GM23338 (cell line): ENCODE data around the gene GRM2. TPM values are rescaled to one million over a fixed set of nuclear protein-coding genes. Genes with fewer than 3 reads are reported as not detected.

Experiments
- ATAC-seq: fragments of 200-7000 bp; cut with Tn5 transposase; 3 replicates; pipeline ENCODE4 v1.9.1; 2020
- DNase-seq: peaks from one replicate; pipeline ENCODE4 v3.0.0-alpha.2; 2015; ENCODE audit warnings: low spot score
- H2AFZ ChIP-seq: fragments of 200-600 bp; sonication (generic); 2 replicates; pipeline ENCODE4 v1.8.0; 2016; ENCODE audit warnings: antibody characterized with exemption, mild to moderate bottlenecking, moderate library complexity
- H3F3A ChIP-seq: fragments of 200-600 bp; sonication (generic); replicated peaks from 2 replicates; pipeline ENCODE4 v1.8.0; 2017; ENCODE audit warnings: antibody characterized with exemption, mixed run types, low read depth
- H3K27ac ChIP-seq: fragments of 200-600 bp; sonication (generic); 2 replicates; pipeline ENCODE4 v1.6.1; 2016; ENCODE audit warnings: low read depth
- H3K27me3 ChIP-seq: fragments of 200-600 bp; sonication (generic); 2 replicates; pipeline ENCODE4 v1.8.0; 2016; ENCODE audit warnings: mild to moderate bottlenecking, mixed run types, moderate library complexity; ENCODE audit not compliant: insufficient read depth
- H3K36me3 ChIP-seq: fragments of 200-600 bp; sonication (generic); 2 replicates; pipeline ENCODE4 v1.8.0; 2016; ENCODE audit warnings: mild to moderate bottlenecking; ENCODE audit not compliant: insufficient read depth
- H3K4me1 ChIP-seq: fragments of 200-600 bp; sonication (generic); 2 replicates; pipeline ENCODE4 v1.8.0; 2016; ENCODE audit warnings: mild to moderate bottlenecking, moderate library complexity; ENCODE audit not compliant: insufficient read depth
- H3K4me2 ChIP-seq: fragments of 200-600 bp; sonication (generic); 2 replicates; pipeline ENCODE4 v1.7.1; 2017; ENCODE audit warnings: mixed run types
- H3K4me3 ChIP-seq: fragments of 200-600 bp; sonication (generic); 2 replicates; pipeline ENCODE4 v1.6.1; 2016; ENCODE audit warnings: mixed run types
- H3K79me2 ChIP-seq: fragments of 200-600 bp; sonication (generic); replicated peaks from 2 replicates; pipeline ENCODE4 v1.8.0; 2017; ENCODE audit warnings: mild to moderate bottlenecking; ENCODE audit not compliant: insufficient read depth
- H3K9me2 ChIP-seq: fragments of 200-600 bp; sonication (generic); 2 replicates; pipeline ENCODE4 v1.8.0; 2017; ENCODE audit not compliant: insufficient read depth
- H4K20me1 ChIP-seq: fragments of 200-600 bp; sonication (generic); replicated peaks from 2 replicates; pipeline ENCODE4 v1.8.0; 2017; ENCODE audit warnings: mild to moderate bottlenecking; ENCODE audit not compliant: insufficient read depth
- H3K27ac Mint-ChIP-seq: 2 replicates; pipeline ENCODE4 v1.8.0; 2020; ENCODE audit warnings: inconsistent platforms, mild to moderate bottlenecking, moderate library complexity, mixed read lengths
- H3K27me3 Mint-ChIP-seq: 3 replicates; pipeline ENCODE4 v1.8.0; 2022; ENCODE audit warnings: low read depth, mild to moderate bottlenecking, moderate library complexity, mixed read lengths, inconsistent platforms; ENCODE audit not compliant: insufficient read depth, poor library complexity
- H3K36me3 Mint-ChIP-seq: 3 replicates; pipeline ENCODE4 v1.8.0; 2021; ENCODE audit warnings: low read depth, mild to moderate bottlenecking, inconsistent platforms, moderate library complexity, mixed read lengths
- H3K4me1 Mint-ChIP-seq: 3 replicates; pipeline ENCODE4 v1.8.0; 2020; ENCODE audit warnings: mild to moderate bottlenecking, inconsistent platforms, mixed read lengths
- H3K4me3 Mint-ChIP-seq: 3 replicates; pipeline ENCODE4 v1.8.0; 2021; ENCODE audit warnings: moderate library complexity, mild to moderate bottlenecking, inconsistent platforms, mixed read lengths
- H3K9me3 Mint-ChIP-seq: 3 replicates; pipeline ENCODE4 v1.8.0; 2020; ENCODE audit warnings: moderate library complexity, mild to moderate bottlenecking, inconsistent platforms, mixed read lengths
- CREB1 ChIP-seq: fragments of 250-450 bp; sonication (Bioruptor Pico); IDR thresholded peaks from 2 replicates; pipeline ENCODE4 v1.5.0; 2020; ENCODE audit warnings: low read depth, mild to moderate bottlenecking, moderate library complexity
- EZH2phosphoT487 ChIP-seq: fragments of 200-600 bp; sonication (generic); IDR thresholded peaks from one replicate; pipeline ENCODE4 v1.8.1; 2018; ENCODE audit warnings: antibody characterized with exemption; ENCODE audit not compliant: unreplicated experiment
- POLR2AphosphoS5 ChIP-seq: IDR thresholded peaks from 2 replicates; pipeline ENCODE4 v1.6.1; 2016; ENCODE audit warnings: antibody characterized with exemption, low read depth
- ZNF331 ChIP-seq: fragments of 250-450 bp; sonication (Bioruptor Pico); IDR thresholded peaks from 2 replicates; pipeline ENCODE4 v1.5.0; 2020; ENCODE audit warnings: low read depth, mild to moderate bottlenecking, moderate library complexity
- ZNF462 ChIP-seq: fragments of 250-450 bp; sonication (Bioruptor Pico); IDR thresholded peaks from 2 replicates; pipeline ENCODE4 v1.5.0; 2020; ENCODE audit warnings: mild to moderate bottlenecking, moderate library complexity
- polyA plus RNA-seq: library from polyadenylated mRNA; unstranded; fragments of >200 nt; fragmentation: Nextera tagmentation; extraction: Ambion mirVana; gene quantifications from 2 replicates; pipeline ENCODE4 v1.2.1, GENCODE V29; 2016
- total RNA-seq: library from RNA; depleted of rRNA; stranded (reverse); fragments of >200 nt; shearing (Covaris generic); gene quantifications from 2 replicates; pipeline ENCODE4 v1.2.3, GENCODE V29; 2014

The GRM2 gene
- total and polyA plus RNA-seq, 2 experiments from 2014 or later = 2.1 to 5.1 TPM

- no peaks in the 10 kb centered on the region for H4K20me1 ChIP-seq
Measured at GRCh38 chr3:51680663-51681230, 26.1 kb upstream of the GRM2 start.

More at GRCh38 chr3:51680663-51681230, 26.1 kb upstream of the GRM2 start:
- Mint-ChIP-seq H3K4me3 (no peak overlapping the region; the same call in 2 of the 3 replicates), H3K27ac (no peak overlapping the region), H3K9me3 (no peaks in the 10 kb centered on the region), H3K36me3 (peaks cover 6% of the 10 kb centered on the region; the same call in 2 of the 3 replicates), H3K27me3 (peaks cover 11% of the 10 kb centered on the region), H3K4me1 (peaks cover 16% of the 10 kb centered on the region)
- ATAC-seq = no peak
- H3F3A ChIP-seq = no peaks in the 10 kb centered on the region
- no peak overlapping the region for H3K27ac ChIP-seq
- no peak overlapping the region for H2AFZ ChIP-seq
- H3K4me3 ChIP-seq = no peak overlapping the region
- H3K36me3 ChIP-seq = no peaks in the 10 kb centered on the region
- H3K79me2 ChIP-seq = no peaks in the 10 kb centered on the region
- no peaks in the 10 kb centered on the region; the same call in 1 of the 2 replicates for H3K4me1 ChIP-seq
- TF ChIP-seq ZNF331 (CRISPR knock-in tag) (no peak), CREB1 (no peak), EZH2phosphoT487 (no peak), POLR2AphosphoS5 (no peak), ZNF462 (CRISPR knock-in tag) (no peak)
- H3K4me2 ChIP-seq = no peak overlapping the region
- no peak for DNase-seq
- no peaks in the 10 kb centered on the region for H3K9me2 ChIP-seq
- no peaks in the 10 kb centered on the region for H3K27me3 ChIP-seq
